ENCODE data around the gene EIF2B1. TPM values are rescaled to one million over a fixed set of nuclear protein-coding genes. Genes with fewer than 3 reads are reported as not detected.
A peak's percentile ranks its signal among the peaks of the same experiment; 100 is the strongest.

EIF2B1 gene
- total RNA-seq, 1 experiment from 2014 or later: 46.5 TPM

DNA sequence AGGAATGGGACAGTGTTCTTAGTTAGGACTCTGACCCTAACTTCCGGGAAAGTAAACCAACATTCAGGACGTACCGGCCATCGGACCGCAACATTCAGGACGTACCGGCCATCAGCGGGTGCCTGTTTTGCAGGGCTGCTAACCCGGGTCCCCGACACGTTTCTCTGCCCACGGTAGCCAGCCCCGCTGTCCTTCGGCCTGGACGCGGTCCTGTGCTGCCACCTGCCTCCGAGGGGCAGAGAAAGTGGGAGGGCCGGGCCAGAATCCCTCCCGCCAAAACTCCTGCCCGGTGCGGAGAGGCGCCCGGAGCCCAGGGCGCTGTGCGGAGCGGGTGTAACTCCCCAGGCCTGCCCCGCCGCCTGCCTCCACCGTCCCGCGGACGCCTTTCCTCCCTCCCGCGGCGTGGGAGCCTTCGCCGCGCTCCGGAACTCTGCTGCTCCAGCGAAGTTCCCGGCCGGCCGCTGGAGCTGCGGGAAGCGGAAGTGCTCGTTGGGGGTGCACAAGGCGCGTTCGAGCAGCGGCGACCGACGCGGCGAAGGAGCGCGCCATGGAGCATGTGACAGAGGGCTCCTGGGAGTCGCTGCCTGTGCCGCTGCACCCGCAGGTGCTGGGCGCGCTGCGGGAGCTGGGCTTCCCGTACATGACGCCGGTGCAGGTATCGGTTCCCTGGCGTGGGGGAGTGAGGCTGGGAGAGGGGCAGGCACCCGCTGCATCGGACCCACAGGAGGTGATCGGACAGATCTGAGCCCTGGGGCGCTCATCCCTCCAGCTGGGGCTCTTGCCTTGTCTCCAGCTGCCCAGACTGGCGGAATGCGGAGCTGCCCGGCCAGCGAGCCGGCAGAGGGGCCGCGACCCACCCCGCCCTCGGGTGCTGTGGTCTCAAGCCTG lies 31.6 kb downstream of the EIF2B1 start, which contains the start of gene DDX55:
Gene DDX55 (plus strand): TSS at position 498 of the 888 bp plus-strand sequence. CDS start 50 bp downstream, at position 548.
- Mint-ChIP-seq H3K4me1 (peaks cover 11% of the 10 kb centered on the region), H3K27me3 (ENCODE audit: low read depth) (no peaks in the 10 kb centered on the region), H3K9me3 (no peaks in the 10 kb centered on the region), H3K4me3 (peak within 1 kb of the TSS; percentile 83), H3K27ac (peak within 1 kb of the TSS; percentile 79), H3K36me3 (peaks cover 33% of the 10 kb centered on the region)
- ChIA-PET CTCF (interaction anchor here (0.6 to 1.5 kb wide), 3 partner anchors 17 to 1148 kb away, joined by 3 to 4 read pairs (median 3); no protein-coding TSS in a partner anchor), POLR2A (interaction anchor here (0.5 to 1.4 kb wide), 4 partner anchors 19 to 162 kb away, joined by 3 to 10 read pairs (median 4); partner anchors contain the start of gene ATP6V0A2)
- DNase-seq (ENCODE audit: low spot score): peak; percentile 75
- ATAC-seq: peak; percentile 92
- peak; percentile 88; the same call in 1 of the 2 replicates for TF ChIP-seq ATF1 (CRISPR knock-in tag; IDR thresholded peaks at IDR 0.05)
- peak; percentile 94 for TF ChIP-seq ZNF232 (CRISPR knock-in tag; IDR thresholded peaks at IDR 0.05)
- TF ChIP-seq, protein P1, sequence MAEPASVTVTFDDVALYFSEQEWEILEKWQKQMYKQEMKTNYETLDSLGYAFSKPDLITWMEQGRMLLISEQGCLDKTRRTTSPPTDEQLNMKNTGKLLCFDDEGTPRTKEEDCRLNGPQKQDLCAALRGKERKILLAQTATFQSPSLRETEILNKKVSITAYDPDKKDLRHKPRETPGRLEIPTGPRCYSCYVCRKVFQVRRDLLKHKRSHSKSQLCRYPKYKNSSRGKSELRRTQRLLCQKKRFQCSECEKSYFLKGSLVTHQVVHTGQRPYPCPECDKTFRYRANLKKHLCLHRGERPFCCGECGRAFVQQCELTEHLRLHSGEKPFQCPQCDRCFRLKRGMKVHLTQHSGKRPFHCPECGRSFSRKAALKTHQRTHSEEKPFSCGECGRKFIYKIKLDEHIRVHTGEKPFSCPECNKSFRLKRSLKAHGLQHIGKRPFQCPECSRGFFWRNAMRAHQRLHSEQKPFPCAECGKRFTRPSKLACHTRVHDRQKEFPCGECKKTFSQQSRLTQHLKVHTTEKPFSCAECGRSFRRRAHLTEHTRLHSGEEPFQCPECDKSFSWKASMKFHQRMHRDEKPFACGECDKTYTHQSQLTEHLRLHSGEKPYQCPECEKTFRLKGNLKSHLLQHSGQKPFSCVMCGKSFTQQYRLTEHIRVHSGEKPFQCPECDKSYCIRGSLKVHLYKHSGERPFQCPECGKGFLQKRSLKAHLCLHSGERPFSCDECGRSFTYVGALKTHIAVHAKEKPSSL (CRISPR knock-in tag; conservative IDR thresholded peaks at IDR 0.05): no peak
- peak; percentile 55; the same call in 1 of the 2 replicates for TF ChIP-seq TCF7 (CRISPR knock-in tag; IDR thresholded peaks at IDR 0.05; ENCODE audit: low read depth)
- peak; percentile 89 for TF ChIP-seq SP1 (CRISPR knock-in tag; conservative IDR thresholded peaks at IDR 0.05)
- peak; percentile 86 for TF ChIP-seq CREM (CRISPR knock-in tag; IDR thresholded peaks at IDR 0.05)
- TF ChIP-seq, protein P2, sequence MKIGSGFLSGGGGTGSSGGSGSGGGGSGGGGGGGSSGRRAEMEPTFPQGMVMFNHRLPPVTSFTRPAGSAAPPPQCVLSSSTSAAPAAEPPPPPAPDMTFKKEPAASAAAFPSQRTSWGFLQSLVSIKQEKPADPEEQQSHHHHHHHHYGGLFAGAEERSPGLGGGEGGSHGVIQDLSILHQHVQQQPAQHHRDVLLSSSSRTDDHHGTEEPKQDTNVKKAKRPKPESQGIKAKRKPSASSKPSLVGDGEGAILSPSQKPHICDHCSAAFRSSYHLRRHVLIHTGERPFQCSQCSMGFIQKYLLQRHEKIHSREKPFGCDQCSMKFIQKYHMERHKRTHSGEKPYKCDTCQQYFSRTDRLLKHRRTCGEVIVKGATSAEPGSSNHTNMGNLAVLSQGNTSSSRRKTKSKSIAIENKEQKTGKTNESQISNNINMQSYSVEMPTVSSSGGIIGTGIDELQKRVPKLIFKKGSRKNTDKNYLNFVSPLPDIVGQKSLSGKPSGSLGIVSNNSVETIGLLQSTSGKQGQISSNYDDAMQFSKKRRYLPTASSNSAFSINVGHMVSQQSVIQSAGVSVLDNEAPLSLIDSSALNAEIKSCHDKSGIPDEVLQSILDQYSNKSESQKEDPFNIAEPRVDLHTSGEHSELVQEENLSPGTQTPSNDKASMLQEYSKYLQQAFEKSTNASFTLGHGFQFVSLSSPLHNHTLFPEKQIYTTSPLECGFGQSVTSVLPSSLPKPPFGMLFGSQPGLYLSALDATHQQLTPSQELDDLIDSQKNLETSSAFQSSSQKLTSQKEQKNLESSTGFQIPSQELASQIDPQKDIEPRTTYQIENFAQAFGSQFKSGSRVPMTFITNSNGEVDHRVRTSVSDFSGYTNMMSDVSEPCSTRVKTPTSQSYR (CRISPR knock-in tag; IDR thresholded peaks at IDR 0.05): peak; percentile 46; the same call in 1 of the 2 replicates
- TF ChIP-seq CREB1 (CRISPR knock-in tag; IDR thresholded peaks at IDR 0.05): peak; percentile 78
- TF ChIP-seq ZNF423 (CRISPR knock-in tag; IDR thresholded peaks at IDR 0.05): peak; percentile 68; the same call in 1 of the 2 replicates
- TF ChIP-seq MAX (CRISPR knock-in tag; IDR thresholded peaks at IDR 0.05): peak; percentile 99
- peak; percentile 82 for TF ChIP-seq FOXP4 (CRISPR knock-in tag; IDR thresholded peaks at IDR 0.05)
- TF ChIP-seq TEAD4 (CRISPR knock-in tag; IDR thresholded peaks at IDR 0.05): peak; percentile 68; the same call in 1 of the 2 replicates
- TF ChIP-seq, protein P3, sequence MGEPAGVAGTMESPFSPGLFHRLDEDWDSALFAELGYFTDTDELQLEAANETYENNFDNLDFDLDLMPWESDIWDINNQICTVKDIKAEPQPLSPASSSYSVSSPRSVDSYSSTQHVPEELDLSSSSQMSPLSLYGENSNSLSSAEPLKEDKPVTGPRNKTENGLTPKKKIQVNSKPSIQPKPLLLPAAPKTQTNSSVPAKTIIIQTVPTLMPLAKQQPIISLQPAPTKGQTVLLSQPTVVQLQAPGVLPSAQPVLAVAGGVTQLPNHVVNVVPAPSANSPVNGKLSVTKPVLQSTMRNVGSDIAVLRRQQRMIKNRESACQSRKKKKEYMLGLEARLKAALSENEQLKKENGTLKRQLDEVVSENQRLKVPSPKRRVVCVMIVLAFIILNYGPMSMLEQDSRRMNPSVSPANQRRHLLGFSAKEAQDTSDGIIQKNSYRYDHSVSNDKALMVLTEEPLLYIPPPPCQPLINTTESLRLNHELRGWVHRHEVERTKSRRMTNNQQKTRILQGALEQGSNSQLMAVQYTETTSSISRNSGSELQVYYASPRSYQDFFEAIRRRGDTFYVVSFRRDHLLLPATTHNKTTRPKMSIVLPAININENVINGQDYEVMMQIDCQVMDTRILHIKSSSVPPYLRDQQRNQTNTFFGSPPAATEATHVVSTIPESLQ (CRISPR knock-in tag; IDR thresholded peaks at IDR 0.05): no peak
- TF ChIP-seq, protein P4, sequence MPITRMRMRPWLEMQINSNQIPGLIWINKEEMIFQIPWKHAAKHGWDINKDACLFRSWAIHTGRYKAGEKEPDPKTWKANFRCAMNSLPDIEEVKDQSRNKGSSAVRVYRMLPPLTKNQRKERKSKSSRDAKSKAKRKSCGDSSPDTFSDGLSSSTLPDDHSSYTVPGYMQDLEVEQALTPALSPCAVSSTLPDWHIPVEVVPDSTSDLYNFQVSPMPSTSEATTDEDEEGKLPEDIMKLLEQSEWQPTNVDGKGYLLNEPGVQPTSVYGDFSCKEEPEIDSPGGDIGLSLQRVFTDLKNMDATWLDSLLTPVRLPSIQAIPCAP (CRISPR knock-in tag; IDR thresholded peaks at IDR 0.05): peak; percentile 79; the same call in 1 of the 2 replicates
- TF ChIP-seq ZNF671 (CRISPR knock-in tag; IDR thresholded peaks at IDR 0.05): no peak
- peak; percentile 94 for TF ChIP-seq ZBTB43 (CRISPR knock-in tag; IDR thresholded peaks at IDR 0.05)
- peak; percentile 96 for TF ChIP-seq FOXK1 (CRISPR knock-in tag; IDR thresholded peaks at IDR 0.05)
- peak; percentile 86 for TF ChIP-seq FOXP1 (CRISPR knock-in tag; IDR thresholded peaks at IDR 0.05; ENCODE audit: borderline replicate concordance)
- TF ChIP-seq, protein P5, sequence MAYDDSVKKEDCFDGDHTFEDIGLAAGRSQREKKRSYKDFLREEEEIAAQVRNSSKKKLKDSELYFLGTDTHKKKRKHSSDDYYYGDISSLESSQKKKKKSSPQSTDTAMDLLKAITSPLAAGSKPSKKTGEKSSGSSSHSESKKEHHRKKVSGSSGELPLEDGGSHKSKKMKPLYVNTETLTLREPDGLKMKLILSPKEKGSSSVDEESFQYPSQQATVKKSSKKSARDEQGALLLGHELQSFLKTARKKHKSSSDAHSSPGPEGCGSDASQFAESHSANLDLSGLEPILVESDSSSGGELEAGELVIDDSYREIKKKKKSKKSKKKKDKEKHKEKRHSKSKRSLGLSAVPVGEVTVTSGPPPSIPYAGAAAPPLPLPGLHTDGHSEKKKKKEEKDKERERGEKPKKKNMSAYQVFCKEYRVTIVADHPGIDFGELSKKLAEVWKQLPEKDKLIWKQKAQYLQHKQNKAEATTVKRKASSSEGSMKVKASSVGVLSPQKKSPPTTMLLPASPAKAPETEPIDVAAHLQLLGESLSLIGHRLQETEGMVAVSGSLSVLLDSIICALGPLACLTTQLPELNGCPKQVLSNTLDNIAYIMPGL (CRISPR knock-in tag; IDR thresholded peaks at IDR 0.05): peak; percentile 85
- TF ChIP-seq ZNF138 (CRISPR knock-in tag; conservative IDR thresholded peaks at IDR 0.05): 0 out of 2 replicates have a peak, but pooled peaks have one; percentile 48
- TF ChIP-seq GTF2I (CRISPR knock-in tag; conservative IDR thresholded peaks at IDR 0.05): 0 out of 2 replicates have a peak, but pooled peaks have one; percentile 6
- no peak for TF ChIP-seq ZNF416 (CRISPR knock-in tag; IDR thresholded peaks at IDR 0.05)
- TF ChIP-seq NFATC4 (CRISPR knock-in tag; IDR thresholded peaks at IDR 0.05): no peak

Data from WTC11 (cell line).